ENCODE data around the gene SNX9.

Gene SNX9

GRCh38 chr6:157980288-157981131, 157.5 kb downstream of the SNX9 start:
- Histone ChIP-seq H3K36me3 (ENCODE audit: control insufficient read depth in 2 of 2, insufficient read depth in 2 of 2, low read length in 2 of 2) (no peaks in the 10 kb centered on the region), H3K4me1 (ENCODE audit: control insufficient read depth, insufficient read depth, low read length) (peaks cover 20% of the 10 kb centered on the region), H3K27ac (ENCODE audit: low read length) (peak overlapping the region; percentile 75), H3K4me3 (ENCODE audit: low read length in 2 of 2) (peak overlapping the region; percentile 57 to 79), H3K27me3 (ENCODE audit: control insufficient read depth in 1 of 2, insufficient read depth in 2 of 2, low read length in 2 of 2) (no peaks in the 10 kb centered on the region), H3K9ac (ENCODE audit: low read length in 2 of 2) (peak overlapping the region; percentile 73 to 76), H3K9me3 (ENCODE audit: control insufficient read depth in 2 of 2, low read length in 2 of 2) (no peaks in the 10 kb centered on the region)

DNA sequence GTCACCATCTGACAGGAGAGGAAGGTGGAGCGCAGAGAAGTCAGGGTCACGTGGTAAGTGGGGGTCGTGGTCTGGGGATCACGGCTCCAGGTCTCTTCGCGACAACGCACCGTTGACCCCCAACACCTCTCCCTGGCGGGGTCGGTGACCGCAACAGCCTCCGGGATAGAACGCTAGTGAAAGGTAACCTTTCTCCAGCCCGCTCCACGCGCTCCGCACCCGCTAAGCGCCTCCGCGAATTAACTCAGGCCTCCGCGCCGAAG, 158.0 kb downstream of the SNX9 start:
- Histone ChIP-seq H3K4me1 (ENCODE audit: control insufficient read depth, insufficient read depth, low read length) (peaks cover 20% of the 10 kb centered on the region), H3K4me3 (ENCODE audit: low read length in 2 of 2) (peak overlapping the region; percentile 57 to 79), H3K9ac (ENCODE audit: low read length in 2 of 2) (peak overlapping the region; percentile 73 to 76), H3K36me3 (ENCODE audit: control insufficient read depth in 2 of 2, insufficient read depth in 2 of 2, low read length in 2 of 2) (no peaks in the 10 kb centered on the region), H3K27ac (ENCODE audit: low read length) (peak overlapping the region; percentile 75), H3K9me3 (ENCODE audit: control insufficient read depth in 2 of 2, low read length in 2 of 2) (no peaks in the 10 kb centered on the region), H3K27me3 (ENCODE audit: control insufficient read depth in 1 of 2, insufficient read depth in 2 of 2, low read length in 2 of 2) (no peaks in the 10 kb centered on the region)

DNA sequence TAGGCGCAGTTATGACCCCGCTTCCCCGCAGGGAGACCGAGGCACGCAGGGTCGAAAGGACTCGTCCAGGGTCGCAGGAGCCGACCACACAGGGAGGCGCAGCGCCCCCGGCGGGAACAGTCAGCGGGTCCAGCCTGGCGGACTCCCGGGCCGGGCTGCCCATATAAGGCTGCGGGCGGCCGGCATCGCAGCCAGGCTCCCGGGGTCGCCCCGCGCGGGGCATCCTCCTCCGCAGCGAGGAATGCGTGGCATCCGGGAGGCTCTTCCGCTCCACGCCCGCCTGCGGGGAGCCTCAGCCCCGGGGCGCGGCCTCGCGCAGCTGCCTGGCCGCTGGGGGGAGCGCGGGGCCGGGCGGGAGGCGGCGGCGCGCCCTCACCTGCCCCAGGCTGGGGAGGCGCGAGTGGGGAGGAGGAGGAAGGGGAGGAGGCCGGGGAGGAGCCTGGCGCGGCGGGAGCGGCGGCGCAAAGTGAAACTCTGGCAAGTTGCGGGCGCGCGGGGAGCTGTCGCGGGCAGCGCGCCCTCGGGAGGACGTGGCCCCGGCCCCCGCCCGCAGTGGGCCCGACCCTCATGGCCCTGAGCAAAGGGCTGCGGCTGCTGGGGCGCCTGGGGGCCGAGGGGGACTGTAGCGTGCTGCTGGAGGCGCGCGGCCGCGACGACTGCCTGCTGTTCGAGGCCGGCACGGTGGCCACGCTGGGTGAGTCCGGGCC, 158.5 kb downstream of the SNX9 start, which contains the start of gene SYNJ2:
TSS of gene SYNJ2 (plus strand) at position 469 of the 707 bp plus-strand sequence. CDS start at position 568, 99 bp downstream.
- Histone ChIP-seq H3K4me3 (ENCODE audit: low read length in 2 of 2) (peak within 1 kb of the TSS; percentile 57 to 79), H3K36me3 (ENCODE audit: control insufficient read depth in 2 of 2, insufficient read depth in 2 of 2, low read length in 2 of 2) (no peaks in the 10 kb centered on the region), H3K27ac (ENCODE audit: low read length) (peak within 1 kb of the TSS; percentile 75), H3K27me3 (ENCODE audit: control insufficient read depth in 1 of 2, insufficient read depth in 2 of 2, low read length in 2 of 2) (no peaks in the 10 kb centered on the region), H3K9me3 (ENCODE audit: control insufficient read depth in 2 of 2, low read length in 2 of 2) (no peaks in the 10 kb centered on the region), H3K9ac (ENCODE audit: low read length in 2 of 2) (peak within 1 kb of the TSS; percentile 73 to 76), H3K4me1 (ENCODE audit: control insufficient read depth, insufficient read depth, low read length) (peaks cover 20% of the 10 kb centered on the region)

DNA sequence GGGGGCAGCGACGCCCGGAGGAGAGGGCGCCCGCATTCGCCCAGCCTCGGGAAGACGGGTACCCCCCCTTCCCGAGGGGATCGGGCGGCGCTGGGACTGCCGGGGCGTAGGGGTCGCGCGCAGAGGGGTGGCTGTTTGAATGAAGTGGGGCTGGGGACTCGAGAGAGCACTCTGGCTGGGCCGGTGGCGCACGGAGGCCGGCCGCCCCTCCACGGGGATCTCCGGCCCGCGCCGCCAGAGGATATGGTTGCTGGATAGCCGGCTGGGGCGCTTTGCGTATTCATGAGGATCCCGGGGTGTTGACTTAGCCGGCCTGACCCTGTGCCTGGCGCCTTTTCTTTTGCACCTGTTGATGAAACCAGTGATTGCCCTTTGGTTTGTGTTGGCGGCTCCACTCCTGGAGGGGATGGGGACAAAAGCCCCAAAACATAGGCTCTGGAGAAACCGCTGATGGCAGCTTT, 159.1 kb downstream of the SNX9 start:
- Histone ChIP-seq H3K27ac (ENCODE audit: low read length) (peak overlapping the region; percentile 58), H3K9ac (ENCODE audit: low read length in 2 of 2) (peak overlapping the region; percentile 68 to 76), H3K9me3 (ENCODE audit: control insufficient read depth in 2 of 2, low read length in 2 of 2) (no peaks in the 10 kb centered on the region), H3K4me3 (ENCODE audit: low read length in 2 of 2) (peak overlapping the region; percentile 57 to 79), H3K27me3 (ENCODE audit: control insufficient read depth in 1 of 2, insufficient read depth in 2 of 2, low read length in 2 of 2) (no peaks in the 10 kb centered on the region), H3K36me3 (ENCODE audit: control insufficient read depth in 2 of 2, insufficient read depth in 2 of 2, low read length in 2 of 2) (no peaks in the 10 kb centered on the region), H3K4me1 (ENCODE audit: control insufficient read depth, insufficient read depth, low read length) (peaks cover 20% of the 10 kb centered on the region)

DNA sequence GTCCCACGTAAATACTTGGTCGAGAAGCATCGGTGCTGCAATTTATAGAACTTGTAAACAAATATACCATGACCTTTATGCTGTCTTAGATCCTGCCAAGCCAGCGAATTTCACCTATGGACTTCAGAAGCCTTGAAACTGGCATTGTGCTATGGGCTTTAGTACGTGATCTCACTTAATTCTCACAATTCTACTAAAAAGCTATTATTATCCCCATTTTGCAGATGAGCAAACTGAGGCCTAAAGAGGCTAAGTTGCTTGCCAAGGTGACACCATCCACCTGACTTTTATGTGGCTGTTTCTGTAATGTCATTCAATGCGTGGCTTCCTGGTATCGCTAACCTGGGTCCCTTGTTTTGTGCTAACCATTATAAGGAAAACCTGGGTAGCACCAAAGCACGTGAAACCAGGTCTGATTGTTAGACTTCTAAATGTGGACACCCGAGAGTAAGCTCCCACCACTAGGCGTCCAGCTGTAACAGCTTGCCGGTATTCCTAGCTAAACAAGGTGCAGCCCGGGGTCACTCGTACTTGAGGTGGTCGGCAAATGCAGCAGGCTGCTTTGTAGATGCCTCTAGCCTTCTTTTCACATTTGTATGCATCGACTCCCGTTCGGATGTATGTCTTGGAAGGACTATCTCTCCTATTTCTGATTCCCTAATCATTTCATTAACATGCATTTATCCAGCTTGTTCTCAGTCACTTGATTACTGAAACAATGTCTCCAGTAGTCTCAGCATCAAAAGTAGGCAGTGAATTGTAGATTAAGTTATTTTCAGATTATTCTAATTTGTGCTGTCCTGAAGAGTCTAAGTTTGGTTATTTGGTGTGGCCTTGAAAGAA, 159.7 kb downstream of the SNX9 start:
- Histone ChIP-seq H3K4me3 (ENCODE audit: low read length in 2 of 2) (peak overlapping the region; percentile 57 to 79), H3K9ac (ENCODE audit: low read length in 2 of 2) (peak overlapping the region; percentile 68 to 76), H3K4me1 (ENCODE audit: control insufficient read depth, insufficient read depth, low read length) (peaks cover 20% of the 10 kb centered on the region), H3K9me3 (ENCODE audit: control insufficient read depth in 2 of 2, low read length in 2 of 2) (no peaks in the 10 kb centered on the region), H3K36me3 (ENCODE audit: control insufficient read depth in 2 of 2, insufficient read depth in 2 of 2, low read length in 2 of 2) (no peaks in the 10 kb centered on the region), H3K27ac (ENCODE audit: low read length) (no peak overlapping the region), H3K27me3 (ENCODE audit: control insufficient read depth in 1 of 2, insufficient read depth in 2 of 2, low read length in 2 of 2) (no peaks in the 10 kb centered on the region)

DNA sequence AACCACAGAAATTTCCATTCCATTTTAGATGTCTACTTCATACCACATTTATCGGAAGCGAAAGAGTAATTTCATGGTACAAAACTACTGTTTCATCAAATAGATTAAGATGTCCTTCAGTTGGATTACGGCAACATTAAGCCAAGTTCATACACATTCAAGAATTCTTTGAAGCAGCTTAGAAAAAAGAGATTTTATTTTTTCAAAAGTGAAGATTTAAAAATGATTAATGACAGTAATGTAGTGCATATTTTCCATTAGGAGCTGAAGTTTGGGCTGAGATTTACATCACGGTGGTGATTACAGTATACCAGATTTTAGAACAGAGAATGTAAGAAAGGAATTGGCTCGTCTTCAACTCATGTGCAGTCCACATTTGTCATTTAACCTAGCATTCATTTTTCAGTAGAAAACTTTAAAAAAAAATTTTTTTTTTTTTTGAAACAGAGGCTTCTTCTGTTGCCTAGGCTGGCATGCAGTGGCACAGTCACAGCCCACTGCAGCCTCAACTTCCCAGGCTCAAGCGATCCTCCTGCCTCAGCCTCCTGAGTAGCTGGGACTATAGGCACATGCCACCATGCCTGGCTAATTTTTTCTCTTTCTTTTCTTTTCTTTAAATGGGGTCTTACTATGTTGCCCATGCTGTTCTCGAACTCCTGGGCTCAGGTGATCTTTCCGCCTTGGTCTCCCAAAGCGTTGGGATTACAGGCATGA, 160.5 kb downstream of the SNX9 start:
- Histone ChIP-seq H3K27me3 (ENCODE audit: control insufficient read depth in 1 of 2, insufficient read depth in 2 of 2, low read length in 2 of 2) (no peaks in the 10 kb centered on the region), H3K36me3 (ENCODE audit: control insufficient read depth in 2 of 2, insufficient read depth in 2 of 2, low read length in 2 of 2) (no peaks in the 10 kb centered on the region), H3K4me3 (ENCODE audit: low read length in 2 of 2) (peak overlapping the region; percentile 57 to 79), H3K9me3 (ENCODE audit: control insufficient read depth in 2 of 2, low read length in 2 of 2) (no peaks in the 10 kb centered on the region), H3K4me1 (ENCODE audit: control insufficient read depth, insufficient read depth, low read length) (peaks cover 20% of the 10 kb centered on the region), H3K27ac (ENCODE audit: low read length) (no peak overlapping the region), H3K9ac (ENCODE audit: low read length in 2 of 2) (no peak overlapping the region)

- no peak overlapping the region for H3K9ac ChIP-seq (ENCODE audit: low read length in 2 of 2)
- no peaks in the 10 kb centered on the region for H3K9me3 ChIP-seq (ENCODE audit: control insufficient read depth in 2 of 2, low read length in 2 of 2)
- peaks cover 24% of the 10 kb centered on the region for H3K4me1 ChIP-seq (ENCODE audit: control insufficient read depth, insufficient read depth, low read length)
- no peak overlapping the region for H3K27ac ChIP-seq (ENCODE audit: low read length)
- no peak overlapping the region for H3K4me3 ChIP-seq (ENCODE audit: low read length in 2 of 2)
- no peaks in the 10 kb centered on the region for H3K36me3 ChIP-seq (ENCODE audit: control insufficient read depth in 2 of 2, insufficient read depth in 2 of 2, low read length in 2 of 2)
- H3K27me3 ChIP-seq (ENCODE audit: control insufficient read depth in 1 of 2, insufficient read depth in 2 of 2, low read length in 2 of 2) = no peaks in the 10 kb centered on the region
These were observed 161.1 kb downstream of the SNX9 start for GRCh38 chr6:157984128-157984527.

DNA sequence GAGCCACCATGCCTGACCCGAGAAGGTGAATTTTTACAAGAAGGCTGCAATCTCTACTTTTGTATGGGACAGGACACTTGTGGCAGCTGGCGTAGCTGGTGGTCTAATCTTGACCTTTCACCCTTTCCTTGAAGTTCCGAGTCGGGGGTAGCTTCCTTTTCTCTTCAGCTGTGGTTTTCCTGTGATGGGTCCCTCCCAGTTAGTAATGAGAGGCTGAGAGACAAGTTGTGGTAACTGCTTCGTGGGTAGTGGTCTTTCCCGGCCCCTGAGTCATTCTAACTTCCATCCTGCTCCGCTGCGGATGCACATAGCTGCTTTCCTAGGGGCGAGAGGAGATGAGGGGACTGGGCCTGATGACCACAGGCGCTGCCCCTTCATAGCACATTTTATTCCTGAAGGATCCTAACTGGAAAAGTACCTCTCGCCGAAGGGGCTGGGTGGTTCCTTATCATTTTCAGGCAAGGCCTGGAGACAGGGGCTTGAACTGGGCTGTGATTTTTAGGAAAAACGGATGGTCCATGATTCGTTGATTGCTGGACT, 161.7 kb downstream of the SNX9 start:
- no peak overlapping the region for H3K9ac ChIP-seq (ENCODE audit: low read length in 2 of 2)
- H3K27me3 ChIP-seq (ENCODE audit: control insufficient read depth in 1 of 2, insufficient read depth in 2 of 2, low read length in 2 of 2) = no peaks in the 10 kb centered on the region
- no peak overlapping the region for H3K4me3 ChIP-seq (ENCODE audit: low read length in 2 of 2)
- H3K36me3 ChIP-seq (ENCODE audit: control insufficient read depth in 2 of 2, insufficient read depth in 2 of 2, low read length in 2 of 2) = no peaks in the 10 kb centered on the region
- H3K4me1 ChIP-seq (ENCODE audit: control insufficient read depth, insufficient read depth, low read length) = peaks cover 29% of the 10 kb centered on the region
- H3K9me3 ChIP-seq (ENCODE audit: control insufficient read depth in 2 of 2, low read length in 2 of 2) = no peaks in the 10 kb centered on the region
- H3K27ac ChIP-seq (ENCODE audit: low read length) = no peak overlapping the region

DNA sequence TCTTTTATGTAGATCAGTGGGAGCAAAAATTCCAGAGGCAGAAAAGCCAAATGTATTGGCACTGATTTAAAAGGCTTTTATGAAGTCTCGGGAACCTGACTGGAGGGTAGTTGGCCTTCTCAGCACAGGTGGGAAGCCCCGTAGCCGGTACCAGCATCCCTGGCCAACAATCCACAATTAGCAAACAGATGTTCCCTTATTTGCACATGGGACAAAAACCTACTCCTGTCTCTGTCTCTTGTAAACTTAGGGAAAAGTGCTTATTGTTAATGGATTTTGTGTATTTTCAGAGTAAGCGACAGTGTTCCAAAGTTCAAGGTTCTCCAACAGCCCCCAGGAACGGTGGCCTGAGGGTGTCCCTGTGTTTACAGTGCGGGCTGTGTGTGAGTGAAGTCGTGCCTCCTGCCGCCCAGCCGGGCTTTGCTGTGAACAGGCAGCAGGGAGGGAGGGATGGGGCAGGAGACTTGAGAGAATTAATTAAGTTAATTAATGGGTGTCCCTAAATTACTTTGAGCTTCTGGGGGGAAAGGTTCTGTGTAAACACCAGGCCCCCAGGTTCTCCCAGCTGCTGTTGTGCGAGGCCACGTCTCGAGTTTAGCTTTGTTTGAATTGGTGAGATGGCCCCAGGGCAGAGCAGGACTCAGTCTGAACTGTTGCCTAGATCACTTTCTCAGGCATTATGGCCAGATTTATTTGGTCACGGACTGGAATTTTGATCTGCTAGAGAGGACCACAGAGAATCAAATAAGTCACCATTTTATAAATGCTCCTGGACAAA, 162.5 kb downstream of the SNX9 start:
- Histone ChIP-seq H3K4me1 (ENCODE audit: control insufficient read depth, insufficient read depth, low read length) (peaks cover 37% of the 10 kb centered on the region), H3K4me3 (ENCODE audit: low read length in 2 of 2) (no peak overlapping the region), H3K9me3 (ENCODE audit: control insufficient read depth in 2 of 2, low read length in 2 of 2) (no peaks in the 10 kb centered on the region), H3K9ac (ENCODE audit: low read length in 2 of 2) (no peak overlapping the region), H3K36me3 (ENCODE audit: control insufficient read depth in 2 of 2, insufficient read depth in 2 of 2, low read length in 2 of 2) (no peaks in the 10 kb centered on the region), H3K27me3 (ENCODE audit: control insufficient read depth in 1 of 2, insufficient read depth in 2 of 2, low read length in 2 of 2) (no peaks in the 10 kb centered on the region), H3K27ac (ENCODE audit: low read length) (no peak overlapping the region)

Measured in stomach smooth muscle (tissue), 2 donors.